ENCODE results near the gene SNX27. TPM values are rescaled to one million over a fixed set of nuclear protein-coding genes. Genes with fewer than 3 reads are reported as not detected.

Gene SNX27
- total RNA-seq, 2 experiments from 2014 or later: 13.2 to 13.3 TPM

DNA sequence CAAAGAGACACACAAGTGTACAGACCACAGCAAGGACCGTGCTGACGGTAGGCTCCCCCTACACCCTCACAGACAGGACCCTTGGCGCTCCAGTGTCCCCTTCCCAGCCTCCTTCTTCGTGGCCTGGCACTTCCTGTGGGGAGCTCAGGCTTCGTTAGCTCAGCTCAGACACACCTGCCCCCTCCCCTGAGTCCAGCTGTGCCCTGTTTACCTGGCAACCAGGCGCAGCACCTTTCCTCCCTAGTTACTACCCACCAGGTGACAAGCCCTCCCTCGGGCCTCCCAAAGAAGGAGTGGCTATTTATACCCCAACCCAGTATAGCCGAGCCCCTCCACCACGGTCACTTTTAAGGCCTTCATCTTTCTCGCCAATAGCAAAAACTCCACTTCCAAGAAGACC, 100.1 kb downstream of the SNX27 start:
- Mint-ChIP-seq H3K9me3 (no peaks in the 10 kb centered on the region), H3K4me3 (no peak overlapping the region), H3K36me3 (ENCODE audit: low read depth) (no peaks in the 10 kb centered on the region), H3K4me1 (ENCODE audit: low read depth) (peaks cover 4% of the 10 kb centered on the region), H3K27me3 (peaks cover 46% of the 10 kb centered on the region), H3K27ac (no peak overlapping the region)
- Histone ChIP-seq H3K27me3 (ENCODE audit: control insufficient read depth in 1 of 2, insufficient read depth in 2 of 2, low read length in 2 of 2) (peaks cover 23 to 25% of the 10 kb centered on the region in 2 experiments), H3K4me1 (ENCODE audit: insufficient read depth, low read length) (peaks cover 5% of the 10 kb centered on the region), H3K36me3 (ENCODE audit: insufficient read depth, low read length) (no peaks in the 10 kb centered on the region), H3K4me3 (ENCODE audit: low read length) (no peak overlapping the region), H3K27ac (ENCODE audit: low read depth in 1 of 2, low read length in 2 of 2) (no peak overlapping the region), H3K9me3 (ENCODE audit: control insufficient read depth in 1 of 2, insufficient read depth in 1 of 2, low read length in 2 of 2) (peaks cover 0 to 5% of the 10 kb centered on the region in 2 experiments)
- POLR2A ChIA-PET: no interaction called here
- CTCF ChIA-PET: no interaction called here
- TF ChIP-seq, protein P1, sequence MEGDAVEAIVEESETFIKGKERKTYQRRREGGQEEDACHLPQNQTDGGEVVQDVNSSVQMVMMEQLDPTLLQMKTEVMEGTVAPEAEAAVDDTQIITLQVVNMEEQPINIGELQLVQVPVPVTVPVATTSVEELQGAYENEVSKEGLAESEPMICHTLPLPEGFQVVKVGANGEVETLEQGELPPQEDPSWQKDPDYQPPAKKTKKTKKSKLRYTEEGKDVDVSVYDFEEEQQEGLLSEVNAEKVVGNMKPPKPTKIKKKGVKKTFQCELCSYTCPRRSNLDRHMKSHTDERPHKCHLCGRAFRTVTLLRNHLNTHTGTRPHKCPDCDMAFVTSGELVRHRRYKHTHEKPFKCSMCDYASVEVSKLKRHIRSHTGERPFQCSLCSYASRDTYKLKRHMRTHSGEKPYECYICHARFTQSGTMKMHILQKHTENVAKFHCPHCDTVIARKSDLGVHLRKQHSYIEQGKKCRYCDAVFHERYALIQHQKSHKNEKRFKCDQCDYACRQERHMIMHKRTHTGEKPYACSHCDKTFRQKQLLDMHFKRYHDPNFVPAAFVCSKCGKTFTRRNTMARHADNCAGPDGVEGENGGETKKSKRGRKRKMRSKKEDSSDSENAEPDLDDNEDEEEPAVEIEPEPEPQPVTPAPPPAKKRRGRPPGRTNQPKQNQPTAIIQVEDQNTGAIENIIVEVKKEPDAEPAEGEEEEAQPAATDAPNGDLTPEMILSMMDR (IDR thresholded peaks at IDR 0.05): no peak
- DNase-seq (no peak), ATAC-seq (ENCODE audit: poor library complexity) (no peak)
- intact Hi-C loops (cut with DNase I, micrococcal nuclease): no loop called here

DNA sequence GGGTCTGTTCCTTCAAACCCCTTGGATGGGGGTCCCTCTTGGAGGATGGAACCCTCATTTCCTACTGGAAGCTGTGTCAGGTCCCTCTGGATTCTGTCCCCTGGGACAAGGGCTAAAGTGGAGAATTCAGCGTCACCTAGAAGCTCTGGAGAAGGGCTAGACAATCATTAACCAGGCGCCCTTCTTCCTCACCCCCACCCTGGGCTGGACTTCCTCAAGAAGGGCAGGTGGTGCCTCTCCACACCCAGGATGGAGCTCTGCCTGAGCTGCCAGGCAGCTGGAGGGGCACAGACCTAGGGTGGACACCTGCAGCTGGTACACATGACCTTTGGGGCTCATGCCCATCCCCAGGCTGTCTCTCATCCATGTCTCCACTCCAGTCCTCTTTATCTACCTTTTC, 101.2 kb downstream of the SNX27 start:
- H3K4me1 ChIP-seq (ENCODE audit: insufficient read depth, low read length): peaks cover 9% of the 10 kb centered on the region
- H3K9me3 Mint-ChIP-seq: no peaks in the 10 kb centered on the region
- H3K36me3 Mint-ChIP-seq (ENCODE audit: low read depth): no peaks in the 10 kb centered on the region
- intact Hi-C loops (cut with DNase I, micrococcal nuclease): no loop called here
- no peak overlapping the region for H3K27ac ChIP-seq (ENCODE audit: low read depth in 1 of 2, low read length in 2 of 2)
- peaks cover 13% of the 10 kb centered on the region for H3K4me1 Mint-ChIP-seq (ENCODE audit: low read depth)
- peaks cover 57% of the 10 kb centered on the region for H3K27me3 Mint-ChIP-seq
- no peak overlapping the region for H3K27ac Mint-ChIP-seq
- CTCF ChIA-PET: no interaction called here
- H3K9me3 ChIP-seq (ENCODE audit: control insufficient read depth in 1 of 2, insufficient read depth in 1 of 2, low read length in 2 of 2): peaks cover 0 to 5% of the 10 kb centered on the region in 2 experiments
- no peak overlapping the region for H3K4me3 ChIP-seq (ENCODE audit: low read length)
- H3K4me3 Mint-ChIP-seq: no peak overlapping the region
- DNase-seq: no peak
- TF ChIP-seq, protein P1 (IDR thresholded peaks at IDR 0.05): no peak
- POLR2A ChIA-PET: no interaction called here
- H3K36me3 ChIP-seq (ENCODE audit: insufficient read depth, low read length): no peaks in the 10 kb centered on the region
- no peak for ATAC-seq (ENCODE audit: poor library complexity)
- peaks cover 34 to 36% of the 10 kb centered on the region in 2 experiments for H3K27me3 ChIP-seq (ENCODE audit: control insufficient read depth in 1 of 2, insufficient read depth in 2 of 2, low read length in 2 of 2)

DNA sequence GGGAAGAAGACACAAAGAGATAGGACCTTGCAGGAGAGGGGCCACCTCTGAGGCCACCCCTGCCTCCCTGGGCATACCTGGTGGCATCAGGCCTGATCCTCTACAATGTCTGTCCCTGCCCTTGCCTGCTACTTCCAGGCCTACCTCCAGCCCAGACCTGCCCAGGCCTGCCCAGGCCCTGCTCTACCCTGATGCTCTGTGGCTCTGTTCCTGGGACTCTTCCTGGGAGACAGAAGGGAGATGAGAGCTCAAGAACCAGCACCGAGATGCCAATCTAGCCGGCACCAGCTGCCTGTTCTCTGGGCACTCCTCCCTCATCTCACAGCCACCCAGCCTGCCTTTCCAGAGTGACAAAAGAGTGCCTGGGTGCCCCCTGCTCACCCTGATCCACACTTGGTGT, 102.0 kb downstream of the SNX27 start:
- peaks cover 0 to 5% of the 10 kb centered on the region in 2 experiments for H3K9me3 ChIP-seq (ENCODE audit: control insufficient read depth in 1 of 2, insufficient read depth in 1 of 2, low read length in 2 of 2)
- Mint-ChIP-seq H3K4me3 (no peak overlapping the region), H3K36me3 (ENCODE audit: low read depth) (no peaks in the 10 kb centered on the region), H3K27ac (no peak overlapping the region), H3K4me1 (ENCODE audit: low read depth) (peaks cover 14% of the 10 kb centered on the region), H3K27me3 (peaks cover 65% of the 10 kb centered on the region), H3K9me3 (no peaks in the 10 kb centered on the region)
- ChIA-PET CTCF (no interaction called here), POLR2A (no interaction called here)
- TF ChIP-seq, protein P1 (IDR thresholded peaks at IDR 0.05): no peak
- no peak for DNase-seq
- peaks cover 40 to 41% of the 10 kb centered on the region in 2 experiments for H3K27me3 ChIP-seq (ENCODE audit: control insufficient read depth in 1 of 2, insufficient read depth in 2 of 2, low read length in 2 of 2)
- no peaks in the 10 kb centered on the region for H3K36me3 ChIP-seq (ENCODE audit: insufficient read depth, low read length)
- intact Hi-C loops (cut with DNase I, micrococcal nuclease): no loop called here
- H3K4me3 ChIP-seq (ENCODE audit: low read length): no peak overlapping the region
- peaks cover 9% of the 10 kb centered on the region for H3K4me1 ChIP-seq (ENCODE audit: insufficient read depth, low read length)
- no peak for ATAC-seq (ENCODE audit: poor library complexity)
- no peak overlapping the region for H3K27ac ChIP-seq (ENCODE audit: low read depth in 1 of 2, low read length in 2 of 2)

Measured in CD4-positive, alpha-beta T cell (primary cell).